Transverse colon (tissue), 3 donors: ENCODE measurements around the gene TUBB1.

ENCODE experiments used
- CTCF ChIP-seq, 5 experiments: fragments of 200-600 bp in 3 of 5; fragments of 450-650 bp in 2 of 5; sonication (generic) in 3 of 5; IDR thresholded peaks; 1 replicate in 2 of 5; 2 replicates in 3 of 5; pipeline ENCODE4 v1.5.1; 2016 to 2017; ENCODE audit warnings: antibody characterized with exemption in 5 of 5, inconsistent platforms in 3 of 5, mild to moderate bottlenecking in 2 of 5, moderate library complexity in 1 of 5
- EP300 ChIP-seq: sonication (generic); formaldehyde crosslinking; IDR thresholded peaks from one replicate; pipeline ENCODE4 v1.6.1; 2017; ENCODE audit warnings: antibody characterized with exemption, low read depth
- POLR2A ChIP-seq: fragments of 450-650 bp; IDR thresholded peaks from one replicate; pipeline ENCODE4 v1.6.1; 2016; ENCODE audit warnings: antibody characterized with exemption, mild to moderate bottlenecking, moderate library complexity

GRCh38 chr20:59015411-59015810 lies 3.8 kb upstream of the TUBB1 start:
- TF ChIP-seq POLR2A: no peak
- no peak for TF ChIP-seq CTCF (IDR thresholded peaks at IDR 0.05)
- TF ChIP-seq EP300: no peak
